ENCODE results near the gene OTOP1.
A peak's percentile ranks its signal among the peaks of the same experiment; 100 is the strongest.
"Not testable (repeated sequence)": the region's sequence is repeated elsewhere in the genome, so short reads cannot be mapped to it uniquely, and the experiment has no call there.

The OTOP1 gene

GRCh38 chr4:4248885-4249203 is 22.1 kb upstream of the OTOP1 start:
- no peak for TF ChIP-seq Cebpa-rat (IDR thresholded peaks at IDR 0.05)
- Histone ChIP-seq H3K4me2 (peak overlapping the region; percentile 61 to 86 (median 72)), H3K4me3 (peak overlapping the region; percentile 64 to 81 (median 72)), H3K36me3 (peaks cover 0 to 20% (median 11%) of the 10 kb centered on the region in 11 experiments; a peak in 12 of 22 replicates), H3K27me3 (peaks cover 3 to 33% (median 29%) of the 10 kb centered on the region in 11 experiments; a peak in 20 of 22 replicates), H3K4me1 (peaks cover 6 to 19% (median 10%) of the 10 kb centered on the region in 10 experiments; a peak in 17 of 20 replicates), H4K20me1 (no peaks in the 10 kb centered on the region), H3K9ac (peak overlapping the region in 10 of 11 experiments; percentile 82 to 90 (median 85); a peak in 20 of 22 replicates), H3K27ac (peak overlapping the region in 10 of 11 experiments; percentile 76 to 89 (median 82); a peak in 19 of 22 replicates), H3K9me3 (replicated peaks in 1 of 11) (peaks cover 0 to 6% (median 0%) of the 10 kb centered on the region in 11 experiments; a peak in 2 of 22 replicates)

- TF ChIP-seq Cebpa-rat (IDR thresholded peaks at IDR 0.05), result no peak
- peak within 1 kb of the TSS; percentile 64 to 81 (median 72) for H3K4me3 ChIP-seq
- peak within 1 kb of the TSS; percentile 76 to 89 (median 81) for H3K27ac ChIP-seq
- peaks cover 0 to 6% (median 0%) of the 10 kb centered on the region in 11 experiments; a peak in 2 of 22 replicates for H3K9me3 ChIP-seq (replicated peaks in 1 of 11)
- H3K36me3 ChIP-seq, result peaks cover 0 to 25% (median 15%) of the 10 kb centered on the region in 11 experiments; a peak in 12 of 22 replicates
- H4K20me1 ChIP-seq, result no peaks in the 10 kb centered on the region
- H3K4me2 ChIP-seq, result peak within 1 kb of the TSS; percentile 61 to 86 (median 72)
- peaks cover 6 to 19% (median 10%) of the 10 kb centered on the region in 10 experiments; a peak in 17 of 20 replicates for H3K4me1 ChIP-seq
- peaks cover 3 to 33% (median 29%) of the 10 kb centered on the region in 11 experiments; a peak in 20 of 22 replicates for H3K27me3 ChIP-seq
- H3K9ac ChIP-seq, result peak within 1 kb of the TSS; percentile 79 to 90 (median 85)
Measured at GRCh38 chr4:4248029-4248884, 21.5 kb upstream of the OTOP1 start, which contains the start of gene TMEM128. Gene TMEM128, minus strand, starts transcription at chr4:4248223. Its CDS starts 21 bp downstream, at chr4:4248202.

GRCh38 chr4:4247696-4248028 is 20.9 kb upstream of the OTOP1 start:
- H4K20me1 ChIP-seq, result no peaks in the 10 kb centered on the region
- peak overlapping the region; percentile 79 to 90 (median 85) for H3K9ac ChIP-seq
- TF ChIP-seq Cebpa-rat (IDR thresholded peaks at IDR 0.05), result no peak
- peak overlapping the region; percentile 61 to 86 (median 72) for H3K4me2 ChIP-seq
- H3K9me3 ChIP-seq (replicated peaks in 1 of 11), result peaks cover 0 to 6% (median 0%) of the 10 kb centered on the region in 11 experiments; a peak in 2 of 22 replicates
- peak overlapping the region; percentile 76 to 89 (median 81) for H3K27ac ChIP-seq
- H3K4me3 ChIP-seq, result peak overlapping the region; percentile 64 to 81 (median 72)
- H3K4me1 ChIP-seq, result peaks cover 6 to 19% (median 10%) of the 10 kb centered on the region in 10 experiments; a peak in 17 of 20 replicates
- H3K36me3 ChIP-seq, result peaks cover 0 to 28% (median 15%) of the 10 kb centered on the region in 11 experiments; a peak in 12 of 22 replicates
- H3K27me3 ChIP-seq, result peaks cover 3 to 33% (median 29%) of the 10 kb centered on the region in 11 experiments; a peak in 20 of 22 replicates

GRCh38 chr4:4245172-4245571 is 18.4 kb upstream of the OTOP1 start:
- Histone ChIP-seq H3K4me2 (no peak overlapping the region; a peak in 1 of 22 replicates), H3K36me3 (peaks cover 0 to 45% (median 18%) of the 10 kb centered on the region in 11 experiments; a peak in 14 of 22 replicates), H3K9ac (no peak overlapping the region), H4K20me1 (no peaks in the 10 kb centered on the region), H3K4me3 (no peak overlapping the region), H3K27ac (no peak overlapping the region), H3K4me1 (peaks cover 6 to 19% (median 10%) of the 10 kb centered on the region in 10 experiments; a peak in 17 of 20 replicates), H3K27me3 (peaks cover 3 to 33% (median 29%) of the 10 kb centered on the region in 11 experiments; a peak in 20 of 22 replicates), H3K9me3 (replicated peaks in 1 of 11) (peaks cover 0 to 6% (median 0%) of the 10 kb centered on the region in 11 experiments; a peak in 2 of 22 replicates)
- TF ChIP-seq Cebpa-rat (IDR thresholded peaks at IDR 0.05), result no peak

- peaks cover 0 to 66% (median 16%) of the 10 kb centered on the region in 11 experiments; a peak in 13 of 22 replicates for H3K36me3 ChIP-seq
- H3K9ac ChIP-seq; H3K27ac ChIP-seq; H3K9me3 ChIP-seq (replicated peaks in 1 of 11); H3K4me3 ChIP-seq; H4K20me1 ChIP-seq; H3K4me2 ChIP-seq; H3K27me3 ChIP-seq: not testable (repeated sequence)
- H3K4me1 ChIP-seq, result peaks cover 0 to 12% (median 0%) of the 10 kb centered on the region in 10 experiments; a peak in 2 of 20 replicates
Measured at GRCh38 chr4:4239551-4239950, 12.8 kb upstream of the OTOP1 start.

GRCh38 chr4:4233610-4234009 is 6.9 kb upstream of the OTOP1 start:
- Histone ChIP-seq H3K27ac (no peak overlapping the region), H3K4me3 (no peak overlapping the region), H3K36me3 (peaks cover 0 to 21% (median 0%) of the 10 kb centered on the region in 11 experiments; a peak in 6 of 22 replicates), H3K9ac (no peak overlapping the region), H4K20me1 (no peaks in the 10 kb centered on the region), H3K4me1 (peaks cover 0 to 12% (median 0%) of the 10 kb centered on the region in 10 experiments; a peak in 2 of 20 replicates), H3K4me2 (no peak overlapping the region), H3K27me3 (no peaks in the 10 kb centered on the region), H3K9me3 (replicated peaks in 1 of 11) (peaks cover 14 to 25% (median 18%) of the 10 kb centered on the region in 11 experiments)
- TF ChIP-seq Cebpa-rat (IDR thresholded peaks at IDR 0.05), result no peak

- peaks cover 0 to under 1% (median 0%) of the 10 kb centered on the region in 11 experiments; a peak in 1 of 22 replicates for H3K36me3 ChIP-seq
- no peak for TF ChIP-seq Cebpa-rat (IDR thresholded peaks at IDR 0.05)
Measured at GRCh38 chr4:4228356-4228668, 1.6 kb upstream of the OTOP1 start.

GRCh38 chr4:4227510-4228355 is 1.0 kb upstream of the OTOP1 start:
- H3K4me3 ChIP-seq, result no peak overlapping the region

More at GRCh38 chr4:4228356-4228668, 1.6 kb upstream of the OTOP1 start:
- Histone ChIP-seq H3K9me3 (replicated peaks in 1 of 11) (peaks cover 9 to 32% (median 19%) of the 10 kb centered on the region in 11 experiments), H3K27me3 (no peaks in the 10 kb centered on the region), H3K9ac (no peak overlapping the region), H3K4me1 (no peaks in the 10 kb centered on the region), H4K20me1 (no peaks in the 10 kb centered on the region), H3K27ac (no peak overlapping the region), H3K4me2 (no peak overlapping the region), H3K4me3 (no peak overlapping the region)

More at GRCh38 chr4:4227510-4228355, 1.0 kb upstream of the OTOP1 start:
- Histone ChIP-seq H4K20me1 (no peaks in the 10 kb centered on the region), H3K27ac (no peak overlapping the region), H3K4me2 (no peak overlapping the region), H3K27me3 (no peaks in the 10 kb centered on the region), H3K9ac (no peak overlapping the region), H3K4me1 (no peaks in the 10 kb centered on the region), H3K36me3 (no peaks in the 10 kb centered on the region), H3K9me3 (replicated peaks in 1 of 11) (peaks cover 3 to 26% (median 14%) of the 10 kb centered on the region in 11 experiments; a peak in 18 of 22 replicates)
- no peak for TF ChIP-seq Cebpa-rat (IDR thresholded peaks at IDR 0.05)

Measured in BLaER1 treated with 17β-estradiol and CSF1 and Interleukin-3, amounts not matched to agents 10 nM and 100 nM (cell line).